ENCODE data around the gene CST9.

The CST9 gene

GRCh38 chr20:23605867-23606651 lies at the start of gene CST9:
Gene CST9, minus strand, starts transcription at chr20:23605917. Its CDS starts 53 bp downstream, at chr20:23605864.
- no peak for DNase-seq (ENCODE audit: low spot score)

GRCh38 chr20:23654717-23655116 lies 49.0 kb upstream of the CST9 start:
- DNase-seq (ENCODE audit: low spot score) = no peak

DNA sequence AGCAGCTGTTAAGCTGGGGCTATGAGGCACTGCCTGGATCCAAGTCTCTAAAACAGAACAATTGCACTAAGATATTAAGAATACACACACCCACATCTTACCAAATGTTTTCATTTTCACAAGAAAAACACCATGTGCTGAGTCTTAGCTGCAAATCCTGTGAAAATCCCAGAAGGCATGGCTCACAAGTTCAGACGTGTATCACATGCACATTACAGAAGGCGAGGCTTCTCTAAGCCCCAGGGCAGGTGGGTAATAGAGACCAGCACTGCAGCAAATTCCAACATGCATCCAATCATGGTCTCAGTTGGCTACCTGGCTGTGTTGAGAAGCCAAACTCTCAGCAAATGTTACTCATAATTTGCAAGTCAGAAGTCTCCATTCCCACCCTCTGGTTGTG lies 48.3 kb upstream of the CST9 start:
- DNase-seq (ENCODE audit: low spot score) = no peak

GRCh38 chr20:23653400-23653938 lies 47.8 kb upstream of the CST9 start:
- no peak for DNase-seq (ENCODE audit: low spot score)

- DNase-seq (ENCODE audit: low spot score) = no peak
These were observed 47.2 kb upstream of the CST9 start for GRCh38 chr20:23652926-23653325.

DNA sequence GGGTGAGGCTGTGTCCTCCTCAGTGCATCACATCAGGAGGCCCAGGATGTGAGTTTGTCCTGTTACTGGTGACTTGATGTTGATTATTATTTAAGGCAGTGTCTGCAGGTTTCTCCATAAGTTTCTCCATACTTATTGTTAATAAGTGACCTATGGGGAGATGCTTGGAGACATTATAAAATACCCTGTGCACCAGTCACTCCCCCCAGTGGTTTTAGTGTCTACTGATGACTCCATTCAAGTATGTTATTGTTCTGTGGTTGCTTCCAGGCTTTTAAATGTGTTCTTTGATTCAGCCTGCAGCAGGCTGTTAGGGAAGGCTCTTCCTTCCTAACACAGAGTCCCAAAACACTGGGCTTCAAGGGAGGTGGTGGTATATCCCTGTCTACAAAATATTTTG lies 46.7 kb upstream of the CST9 start:
- DNase-seq (ENCODE audit: low spot score) = no peak

GRCh38 chr20:23651117-23651516 lies 45.4 kb upstream of the CST9 start:
- no peak for DNase-seq (ENCODE audit: low spot score)

DNA sequence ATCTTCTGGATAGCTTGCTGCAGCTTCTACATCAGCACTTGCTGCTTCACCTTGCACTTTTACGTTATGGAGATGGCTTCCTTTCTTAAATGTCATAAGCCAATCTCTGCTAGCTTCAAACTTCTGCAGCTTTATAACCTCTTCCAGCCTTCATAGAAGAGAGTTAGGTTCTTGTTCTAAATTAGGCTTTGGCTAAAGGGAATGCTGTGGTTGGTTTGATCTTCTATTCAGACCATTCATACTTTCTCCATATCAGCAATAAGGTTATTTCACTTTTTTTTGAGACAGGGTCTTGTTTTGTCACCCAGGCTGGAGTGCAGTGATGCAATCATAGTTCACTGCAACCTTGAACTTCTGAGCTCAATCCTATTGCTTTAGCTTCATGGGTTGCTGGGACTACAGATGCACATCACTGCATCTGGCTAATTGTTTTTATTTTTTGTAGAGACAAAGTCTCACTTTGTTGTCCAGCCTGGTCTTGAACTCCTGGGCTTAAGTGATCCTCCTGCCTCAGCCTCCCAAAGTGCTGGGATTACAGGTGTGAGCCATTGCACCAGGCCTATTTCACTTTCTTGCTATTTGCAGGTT lies 44.2 kb upstream of the CST9 start:
- DNase-seq (ENCODE audit: low spot score) = no peak

DNA sequence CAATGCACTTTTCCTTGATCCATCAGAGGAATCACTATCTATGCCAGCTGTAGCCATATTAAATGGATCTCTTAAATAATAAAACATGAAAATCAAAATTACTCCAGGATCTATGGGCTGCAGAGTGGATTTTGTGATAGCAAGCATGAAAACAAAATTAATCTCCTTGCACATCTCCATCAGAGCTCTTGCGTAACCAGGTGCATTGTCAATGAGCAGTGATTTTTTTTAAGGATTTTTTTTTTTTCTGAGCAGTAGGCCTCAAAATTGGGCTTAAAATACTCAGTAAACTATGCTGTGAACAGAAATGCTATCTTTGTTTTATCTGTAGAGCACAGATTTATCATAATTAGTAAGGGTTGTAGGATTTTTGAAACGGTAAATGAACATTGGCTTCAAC lies 43.5 kb upstream of the CST9 start:
- no peak for DNase-seq (ENCODE audit: low spot score)

- DNase-seq (ENCODE audit: low spot score) = no peak
These were observed 41.6 kb upstream of the CST9 start for GRCh38 chr20:23647346-23647745.

DNA sequence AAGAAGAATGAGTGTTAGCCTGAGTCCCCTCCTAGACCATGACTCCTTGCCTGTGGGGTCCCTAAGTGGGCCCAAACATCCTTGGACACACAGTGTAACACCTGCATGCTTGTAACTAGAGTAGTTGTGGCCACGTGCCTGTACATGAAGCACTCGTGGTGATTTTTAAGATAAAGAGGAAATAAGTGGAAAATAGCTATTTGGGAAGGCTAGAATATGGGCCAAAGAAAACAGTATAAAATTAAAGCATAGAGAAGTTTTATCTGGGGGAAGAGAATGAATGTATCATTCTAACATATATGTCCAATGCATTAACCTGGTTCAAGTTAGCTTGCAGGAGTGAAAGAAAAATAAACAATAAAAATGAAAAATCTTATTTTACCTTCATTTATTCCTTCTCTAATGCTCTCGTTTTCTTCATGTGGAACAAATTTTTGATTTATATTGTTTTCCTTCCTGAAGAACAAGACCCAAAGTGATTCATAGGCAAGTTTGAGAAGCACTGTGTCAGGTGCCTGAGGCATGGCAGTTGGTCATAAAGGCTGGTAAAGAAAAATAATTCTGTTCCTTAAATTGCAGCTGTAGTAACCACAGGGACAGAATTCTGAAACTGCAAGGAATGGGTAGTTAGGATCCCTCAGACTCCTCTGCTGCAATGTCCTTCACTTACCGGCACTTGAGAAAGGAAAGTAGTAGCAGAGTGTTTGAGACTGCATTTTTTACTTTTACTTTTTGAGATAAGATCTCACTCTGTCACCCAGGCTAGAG lies 40.6 kb upstream of the CST9 start:
- no peak for DNase-seq (ENCODE audit: low spot score)

- DNase-seq (ENCODE audit: low spot score) = no peak
These were observed 39.9 kb upstream of the CST9 start for GRCh38 chr20:23645575-23645974.

DNA sequence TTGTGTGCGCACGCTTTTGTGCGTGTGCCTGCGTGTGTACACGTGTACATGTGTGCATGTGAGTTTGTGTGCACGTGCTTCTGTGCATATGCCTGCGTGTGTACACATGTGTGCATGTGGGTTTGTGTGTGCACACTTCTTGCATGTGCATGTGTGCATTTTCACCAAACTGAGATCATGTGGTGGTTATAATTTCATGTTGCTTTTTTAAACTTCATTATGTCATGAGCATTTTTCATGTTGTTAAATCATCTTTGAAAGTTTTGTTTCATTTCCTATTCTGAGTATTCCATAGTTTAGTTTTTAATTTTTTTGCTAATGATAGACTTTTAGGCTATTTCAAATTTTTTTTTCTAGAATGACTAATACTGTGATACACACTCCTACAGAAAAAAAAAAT lies 38.4 kb upstream of the CST9 start:
- DNase-seq (ENCODE audit: low spot score) = no peak

DNA sequence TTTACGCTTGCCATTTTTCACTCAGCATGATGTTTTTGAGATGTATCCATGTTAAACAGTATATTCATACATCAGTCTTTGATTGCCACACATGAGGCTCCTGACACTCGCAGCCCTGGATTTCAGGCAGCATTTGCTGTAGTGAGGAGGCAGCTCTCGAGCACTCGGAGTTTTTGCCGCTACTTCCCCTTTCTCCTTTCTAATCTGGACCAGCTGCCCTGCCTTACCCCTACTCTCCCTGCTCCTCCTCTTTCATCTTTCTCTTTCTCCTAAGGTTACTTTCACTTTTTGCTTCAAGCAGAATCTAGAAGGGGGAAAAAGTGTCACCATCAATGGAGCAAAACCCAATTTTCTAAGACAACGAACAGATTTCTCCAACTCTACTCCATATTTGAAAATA lies 37.9 kb upstream of the CST9 start:
- no peak for DNase-seq (ENCODE audit: low spot score)

- no peak for DNase-seq (ENCODE audit: low spot score)
These were observed 36.4 kb upstream of the CST9 start for GRCh38 chr20:23641936-23642751.

DNA sequence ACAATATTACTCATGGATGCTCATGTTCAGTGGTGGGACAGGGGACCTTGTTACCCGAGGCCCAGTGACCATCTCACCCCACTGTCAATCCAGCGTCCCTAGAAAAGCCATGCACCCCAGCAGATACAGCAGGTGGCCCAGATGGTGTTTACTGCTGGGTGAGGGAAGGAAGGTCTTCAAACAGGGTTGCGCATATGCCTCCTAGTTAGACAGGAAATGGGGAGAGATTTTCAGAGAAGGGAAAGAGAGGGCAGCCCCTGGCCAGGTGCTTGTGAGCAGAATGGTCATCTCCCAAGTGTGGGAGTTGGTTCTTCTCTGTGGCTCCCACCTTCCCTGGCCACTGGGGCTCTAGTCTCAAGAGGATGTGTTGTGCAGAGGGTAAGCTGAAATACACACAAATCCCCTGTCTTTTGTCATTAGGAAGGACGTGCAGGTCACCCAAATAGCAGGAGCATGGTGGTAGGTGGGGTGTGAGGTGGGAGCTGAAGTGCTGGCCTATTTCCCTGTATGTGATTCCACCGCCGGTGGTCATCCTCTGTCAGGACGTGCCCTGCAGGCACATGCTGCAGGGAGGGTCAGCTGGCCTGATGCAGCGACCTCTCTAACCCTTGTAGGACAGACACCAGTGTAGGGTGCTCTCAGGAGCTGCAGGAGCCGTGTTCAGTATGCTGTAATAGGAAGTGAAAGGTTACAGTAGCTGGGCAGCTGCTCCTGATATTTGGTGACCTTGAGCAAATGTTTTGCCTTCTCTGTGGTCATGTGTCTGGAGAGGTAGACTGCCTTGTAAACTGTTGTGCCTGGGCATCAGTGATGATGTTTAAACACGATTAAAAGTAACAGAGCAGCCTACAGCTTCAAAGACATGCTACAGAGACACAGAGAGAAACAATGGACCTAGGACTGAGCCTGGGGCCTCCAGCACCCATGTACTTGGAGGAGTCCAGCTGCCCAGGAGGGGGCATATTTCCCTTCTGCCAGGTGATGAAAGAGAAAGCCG lies 35.3 kb upstream of the CST9 start:
- DNase-seq (ENCODE audit: low spot score) = no peak

DNA sequence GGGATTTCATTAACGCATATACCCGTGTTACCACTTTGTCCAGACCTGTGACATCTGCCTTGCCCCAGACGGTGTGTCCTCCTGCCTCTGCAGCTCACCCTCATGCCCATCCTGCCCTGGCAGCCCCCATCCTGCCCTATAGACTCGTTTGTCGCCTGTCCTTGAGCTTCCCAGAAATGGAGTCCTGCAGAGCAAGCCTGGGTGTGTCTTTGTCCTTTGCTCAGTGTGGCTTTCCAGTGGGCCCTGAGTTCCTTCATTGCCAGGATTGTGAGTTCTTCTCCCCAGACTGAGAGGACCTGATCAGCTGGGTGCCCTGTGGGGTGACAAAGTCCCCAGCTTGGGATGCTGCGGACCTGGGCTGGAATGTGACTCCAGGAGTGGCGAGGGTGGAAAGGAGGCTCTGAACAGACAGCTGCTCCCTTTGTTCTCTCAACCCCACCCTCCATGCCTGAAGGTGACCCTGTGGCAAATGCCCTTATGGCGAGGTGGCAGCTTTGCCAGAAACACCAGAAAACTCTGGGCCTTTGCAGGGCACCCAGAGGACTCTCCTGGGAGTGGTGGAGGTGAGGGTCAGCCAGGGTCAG lies 34.4 kb upstream of the CST9 start:
- no peak for DNase-seq (ENCODE audit: low spot score)

- DNase-seq (ENCODE audit: low spot score) = no peak
These were observed 33.8 kb upstream of the CST9 start for GRCh38 chr20:23639490-23639958.

- DNase-seq (ENCODE audit: low spot score) = no peak
These were observed 32.6 kb upstream of the CST9 start for GRCh38 chr20:23638309-23638708.
